ENCODE data around the gene RBM34.

RBM34 gene

GRCh38 chr1:235152235-235152634 is 8.8 kb downstream of the RBM34 start:
- DNase-seq (ENCODE audit: low spot score) = no peak

- no peak for DNase-seq (ENCODE audit: low spot score)
Measured at GRCh38 chr1:235151033-235151432, 10.0 kb downstream of the RBM34 start.

GRCh38 chr1:235149824-235150223 is 11.2 kb downstream of the RBM34 start:
- no peak for DNase-seq (ENCODE audit: low spot score)

GRCh38 chr1:235147269-235147668 is 13.8 kb downstream of the RBM34 start:
- no peak for DNase-seq (ENCODE audit: low spot score)

GRCh38 chr1:235145639-235146038 is 15.4 kb downstream of the RBM34 start:
- no peak for DNase-seq (ENCODE audit: low spot score)

GRCh38 chr1:235142991-235143390 is 18.1 kb downstream of the RBM34 start:
- no peak for DNase-seq (ENCODE audit: low spot score)

DNA sequence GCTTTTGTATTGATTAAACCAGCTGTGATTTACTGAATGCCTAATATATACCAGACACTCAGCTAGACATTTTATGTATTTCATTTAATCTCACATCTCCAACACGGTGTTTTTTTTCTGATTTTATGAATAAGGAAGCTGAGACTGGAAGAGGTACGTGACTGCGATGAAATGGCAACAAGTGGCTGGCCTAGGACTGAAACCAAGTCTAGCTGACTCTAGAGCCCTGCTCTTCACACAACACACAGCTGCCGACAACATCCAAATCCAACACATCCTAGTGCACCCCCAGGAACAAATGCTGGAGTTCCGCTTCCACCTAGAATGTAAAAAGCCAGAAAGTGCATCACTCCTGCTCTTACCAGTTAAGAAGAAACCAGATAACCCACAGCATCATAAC is 21.7 kb downstream of the RBM34 start:
- DNase-seq (ENCODE audit: low spot score) = no peak

DNA sequence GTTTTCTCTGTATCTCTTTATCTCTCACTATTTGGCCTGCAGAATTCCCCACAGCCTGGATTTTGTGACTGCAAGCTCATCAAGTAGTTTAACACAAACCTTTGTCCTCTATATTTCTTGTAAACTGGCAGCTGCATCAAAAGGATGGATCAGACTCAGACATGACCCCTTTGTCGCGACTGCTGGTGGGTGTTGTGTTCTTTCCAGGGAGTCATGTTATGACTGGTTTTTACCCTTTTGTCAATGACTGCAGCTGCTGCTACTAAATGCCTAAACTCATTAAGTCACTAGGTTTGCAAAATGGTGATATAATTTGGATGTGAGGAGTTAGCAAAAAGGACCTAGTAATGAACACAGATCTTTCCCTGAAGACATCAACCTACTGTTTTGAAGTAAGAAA is 22.2 kb downstream of the RBM34 start:
- no peak for DNase-seq (ENCODE audit: low spot score)

GRCh38 chr1:235136111-235136510 is 24.9 kb downstream of the RBM34 start:
- no peak for DNase-seq (ENCODE audit: low spot score)

DNA sequence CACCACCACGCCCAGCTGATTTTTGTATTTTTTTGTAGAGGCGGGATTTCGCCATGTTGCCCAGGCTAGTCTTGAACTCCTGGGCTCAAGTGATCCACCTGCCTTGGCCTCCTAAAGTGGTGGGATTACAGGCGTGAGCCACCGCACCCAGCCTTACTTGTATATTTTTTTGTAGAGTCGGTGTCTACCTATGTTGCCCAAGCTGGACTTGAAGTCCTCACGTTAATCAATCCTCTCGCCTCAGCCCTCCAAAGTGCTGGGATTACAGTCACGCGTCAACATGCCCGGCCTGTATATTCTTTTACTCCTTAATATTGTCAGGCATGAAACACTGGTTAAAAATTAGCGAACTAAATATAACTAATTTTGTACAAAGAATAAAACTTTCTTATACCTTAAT is 26.9 kb downstream of the RBM34 start:
- no peak for DNase-seq (ENCODE audit: low spot score)

GRCh38 chr1:235133086-235133485 is 28.0 kb downstream of the RBM34 start:
- DNase-seq (ENCODE audit: low spot score) = no peak

GRCh38 chr1:235131961-235132360 is 29.1 kb downstream of the RBM34 start:
- DNase-seq (ENCODE audit: low spot score) = no peak

GRCh38 chr1:235130766-235131270 is 30.2 kb downstream of the RBM34 start:
- no peak for DNase-seq (ENCODE audit: low spot score)

GRCh38 chr1:235129774-235130570 is 31.1 kb downstream of the RBM34 start:
- no peak for DNase-seq (ENCODE audit: low spot score)

DNA sequence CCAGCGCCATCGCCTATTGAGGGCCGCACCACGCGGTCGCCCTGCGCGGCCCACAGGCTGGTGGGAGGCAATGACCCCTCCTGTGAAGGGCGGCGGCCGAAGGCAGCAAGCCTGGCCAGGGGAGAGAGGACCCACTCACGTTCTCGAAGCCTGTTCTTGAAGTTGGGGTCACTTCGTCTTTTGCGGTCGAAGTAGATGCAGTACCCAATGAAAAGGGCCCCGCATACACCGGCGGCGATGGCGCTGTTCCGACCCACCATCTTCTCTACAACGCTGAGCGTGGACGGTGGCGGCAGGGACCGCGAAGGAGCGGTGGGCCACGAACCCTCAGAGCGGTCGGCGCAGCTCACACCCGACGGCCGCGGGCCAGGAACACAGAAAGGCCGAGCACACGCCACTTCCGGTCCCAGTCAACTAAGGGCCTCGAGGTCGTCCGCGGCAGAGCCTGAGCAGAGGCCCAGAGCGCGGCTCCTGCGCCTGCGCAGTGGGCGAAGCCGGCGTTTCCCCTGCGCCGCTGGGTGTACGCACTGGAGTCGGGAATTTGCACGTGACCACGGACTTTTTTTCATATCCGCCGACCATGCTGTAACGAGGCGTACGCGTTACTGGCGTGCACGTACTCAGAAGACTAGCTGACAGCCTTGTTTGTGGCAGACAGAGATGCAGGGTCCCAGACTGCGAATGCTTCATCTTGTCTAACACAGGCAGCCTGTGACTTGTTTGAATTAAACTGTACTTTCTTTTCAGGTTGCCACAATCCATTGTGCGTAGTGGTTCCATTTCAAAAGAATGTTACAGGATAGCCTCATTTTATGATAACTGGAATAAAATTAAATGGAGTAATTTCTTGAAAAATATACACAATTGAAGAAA is 32.4 kb downstream of the RBM34 start, which contains the start of gene TOMM20:
TSS of gene TOMM20 (minus strand) at position 382 of the 873 bp plus-strand sequence. CDS start at position 260, 122 bp downstream.
- DNase-seq (ENCODE audit: low spot score) = peak; percentile 99

- DNase-seq (ENCODE audit: low spot score) = peak; percentile 56
Measured at GRCh38 chr1:235127732-235128455, 33.2 kb downstream of the RBM34 start.

DNA sequence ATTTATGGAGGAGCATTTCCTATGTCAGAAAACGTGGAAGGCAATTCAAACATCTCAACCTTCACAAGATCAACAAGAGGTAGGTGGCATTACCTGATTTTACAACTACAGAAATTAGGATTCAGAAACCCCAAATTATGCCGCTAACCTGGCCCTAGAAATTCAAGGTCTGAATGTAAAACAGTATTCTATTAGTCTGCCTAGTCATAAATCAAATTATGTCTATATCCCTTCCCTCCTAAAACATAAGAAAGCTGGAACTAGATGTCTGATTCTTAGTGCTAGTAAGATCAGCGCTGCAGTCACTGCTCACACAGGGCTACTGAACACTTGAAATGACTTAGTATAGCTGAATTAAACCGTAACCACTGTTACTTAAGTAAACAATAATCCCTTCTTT is 33.8 kb downstream of the RBM34 start:
- DNase-seq (ENCODE audit: low spot score) = peak; percentile 51

DNA sequence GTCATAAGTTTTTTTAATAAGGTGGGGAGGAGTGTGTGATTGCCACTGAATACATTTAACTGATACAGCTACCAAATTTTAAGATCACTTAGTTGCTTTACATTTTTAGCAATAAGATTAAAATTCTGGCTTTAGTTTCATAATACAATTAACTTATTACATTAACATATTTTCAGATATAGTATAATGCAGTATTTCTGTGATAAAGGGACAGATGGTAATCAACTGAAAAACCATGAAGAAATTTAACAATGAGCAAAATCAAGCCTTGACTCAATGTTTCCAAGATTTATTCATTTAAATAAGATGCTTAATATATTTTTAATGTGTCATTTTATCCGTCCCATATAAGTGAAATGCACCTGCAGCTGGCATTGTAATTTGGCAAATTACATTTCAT is 36.4 kb downstream of the RBM34 start:
- DNase-seq (ENCODE audit: low spot score) = no peak

- DNase-seq (ENCODE audit: low spot score) = no peak
Measured at GRCh38 chr1:235124111-235124510, 36.9 kb downstream of the RBM34 start.

DNA sequence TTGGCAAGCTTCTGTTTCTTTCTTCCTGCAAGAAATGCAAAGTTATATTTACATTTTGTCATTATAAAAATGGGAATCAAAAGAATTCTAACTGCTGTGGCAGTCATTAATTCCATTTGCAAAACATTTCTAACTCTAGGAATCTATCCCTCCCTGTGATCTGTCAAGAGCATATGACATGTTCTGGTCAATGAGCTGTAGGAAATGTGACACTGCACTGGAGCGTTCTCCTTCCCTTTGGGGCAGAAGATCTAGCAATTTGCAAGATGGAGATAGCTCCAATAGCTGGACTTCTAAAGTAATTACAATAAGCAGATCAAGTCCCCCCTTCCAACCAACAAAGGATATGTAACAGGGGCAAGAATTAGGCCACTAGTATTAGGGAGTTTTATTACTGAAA is 38.7 kb downstream of the RBM34 start:
- DNase-seq (ENCODE audit: low spot score) = no peak

DNA sequence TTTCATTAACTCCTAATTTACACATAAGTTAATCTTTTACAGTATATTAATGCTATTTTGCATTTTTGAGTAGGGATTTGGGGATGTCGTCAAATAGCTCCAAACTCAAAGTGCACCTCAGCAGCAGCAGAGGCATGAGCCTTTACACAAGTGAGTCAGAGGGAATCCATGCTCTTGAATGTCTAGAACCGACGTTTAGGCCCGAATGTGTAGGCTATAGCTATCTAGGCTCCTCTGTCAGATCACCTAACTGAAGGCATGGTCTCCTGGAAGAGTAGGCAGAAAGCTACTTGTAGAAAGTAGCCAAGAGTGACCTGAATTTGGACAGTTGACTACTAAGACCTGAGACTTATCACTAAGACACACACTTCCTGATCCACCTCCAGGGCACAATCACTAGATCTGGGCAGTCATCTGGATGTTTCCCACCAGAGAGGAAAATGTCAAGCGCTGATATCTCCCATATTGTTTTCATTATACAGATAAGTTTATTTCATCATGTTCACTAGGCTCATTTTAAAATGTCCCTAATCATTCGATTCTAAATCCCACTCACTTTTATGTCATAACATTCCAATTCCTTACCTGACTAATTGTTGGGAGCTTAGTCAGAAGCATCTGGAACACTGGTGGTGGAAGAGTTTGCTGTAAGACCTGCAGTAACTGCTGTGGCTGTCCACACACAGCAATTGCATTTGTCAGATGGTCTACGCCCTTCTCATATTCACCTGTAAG is 47.7 kb downstream of the RBM34 start:
- no peak for DNase-seq (ENCODE audit: low spot score)

Measured in RKO (cell line).